ENCODE measurements around the gene APOE.

APOE gene

GRCh38 chr19:44893332-44894051 lies 12.1 kb upstream of the APOE start:
- H3K4me3 ChIP-seq (ENCODE audit: low read depth, low read length) = no peak overlapping the region
- no peak for TF ChIP-seq CTCF (conservative IDR thresholded peaks at IDR 0.05; ENCODE audit: low read depth, low read length)
- no peak for DNase-seq (ENCODE audit: low read depth)

- no peak for DNase-seq (ENCODE audit: low read depth)
- TF ChIP-seq CTCF (conservative IDR thresholded peaks at IDR 0.05; ENCODE audit: low read depth, low read length) = no peak
- no peak overlapping the region for H3K4me3 ChIP-seq (ENCODE audit: low read depth, low read length)
Measured at GRCh38 chr19:44894052-44894400, 11.6 kb upstream of the APOE start.

GRCh38 chr19:44894946-44895345 lies 10.7 kb upstream of the APOE start:
- no peak for DNase-seq (ENCODE audit: low read depth)
- H3K4me3 ChIP-seq (ENCODE audit: low read depth, low read length) = no peak overlapping the region
- no peak for TF ChIP-seq CTCF (conservative IDR thresholded peaks at IDR 0.05; ENCODE audit: low read depth, low read length)

- DNase-seq (ENCODE audit: low read depth) = no peak
- TF ChIP-seq CTCF (conservative IDR thresholded peaks at IDR 0.05; ENCODE audit: low read depth, low read length) = no peak
- no peak overlapping the region for H3K4me3 ChIP-seq (ENCODE audit: low read depth, low read length)
Measured at GRCh38 chr19:44897835-44898234, 7.8 kb upstream of the APOE start.

- no peak for DNase-seq (ENCODE audit: low read depth)
- no peak overlapping the region for H3K4me3 ChIP-seq (ENCODE audit: low read depth, low read length)
- no peak for TF ChIP-seq CTCF (conservative IDR thresholded peaks at IDR 0.05; ENCODE audit: low read depth, low read length)
Measured at GRCh38 chr19:44900328-44901244, 5.0 kb upstream of the APOE start.

- no peak overlapping the region for H3K4me3 ChIP-seq (ENCODE audit: low read depth, low read length)
- DNase-seq (ENCODE audit: low read depth) = no peak
- TF ChIP-seq CTCF (conservative IDR thresholded peaks at IDR 0.05; ENCODE audit: low read depth, low read length) = no peak
Measured at GRCh38 chr19:44903216-44903601, 2.4 kb upstream of the APOE start.

Data from choroid plexus epithelial cell (primary cell).